Chondrocyte (in vitro differentiated cells): ENCODE measurements around the gene ASIC3. TPM values are rescaled to one million over a fixed set of nuclear protein-coding genes. Genes with fewer than 3 reads are reported as not detected.
A peak's percentile ranks its signal among the peaks of the same experiment; 100 is the strongest.

Experiments used
- DNase-seq: peaks from one replicate; pipeline ENCODE4 v3.0.0; 2021; ENCODE audit warnings: mixed read lengths, low spot score
- H3K27ac Mint-ChIP-seq: one replicate; pipeline ENCODE4 v1.8.0; 2021; ENCODE audit warnings: mild to moderate bottlenecking, moderate library complexity, mixed read lengths; ENCODE audit not compliant: unreplicated experiment
- H3K27me3 Mint-ChIP-seq: 2 replicates; pipeline ENCODE4 v1.8.0; 2021; ENCODE audit warnings: low read depth, mixed read lengths
- H3K36me3 Mint-ChIP-seq: 2 replicates; pipeline ENCODE4 v1.8.0; 2021; ENCODE audit warnings: low read depth, mixed read lengths
- H3K4me1 Mint-ChIP-seq: 2 replicates; pipeline ENCODE4 v1.8.0; 2021; ENCODE audit warnings: low read depth, mild to moderate bottlenecking, mixed read lengths
- H3K4me3 Mint-ChIP-seq: one replicate; pipeline ENCODE4 v1.8.0; 2021; ENCODE audit warnings: mild to moderate bottlenecking, moderate library complexity, mixed read lengths; ENCODE audit not compliant: unreplicated experiment
- H3K9me3 Mint-ChIP-seq: 2 replicates; pipeline ENCODE4 v1.8.0; 2021; ENCODE audit warnings: low read depth, mixed read lengths
- total RNA-seq: library from RNA; stranded (reverse); gene quantifications from 3 replicates; pipeline ENCODE4 v1.2.1, GENCODE V29; 2021
- TF ChIP-seq, protein P1 (sequence below): fragments of 200-600 bp; sonication (generic); IDR thresholded peaks from 2 replicates; pipeline ENCODE4 v1.5.0; 2021; ENCODE audit warnings: antibody characterized with exemption, mild to moderate bottlenecking, moderate library complexity

Gene ASIC3
- total RNA-seq, 1 donor from 2014 or later: 2.4 TPM

- DNase-seq: no peak
- Mint-ChIP-seq H3K36me3 (peaks cover 25% of the 10 kb centered on the region), H3K27me3 (no peaks in the 10 kb centered on the region), H3K4me1 (peaks cover 11% of the 10 kb centered on the region), H3K4me3 (no peak overlapping the region), H3K9me3 (no peaks in the 10 kb centered on the region), H3K27ac (no peak overlapping the region)
- TF ChIP-seq, protein P1, sequence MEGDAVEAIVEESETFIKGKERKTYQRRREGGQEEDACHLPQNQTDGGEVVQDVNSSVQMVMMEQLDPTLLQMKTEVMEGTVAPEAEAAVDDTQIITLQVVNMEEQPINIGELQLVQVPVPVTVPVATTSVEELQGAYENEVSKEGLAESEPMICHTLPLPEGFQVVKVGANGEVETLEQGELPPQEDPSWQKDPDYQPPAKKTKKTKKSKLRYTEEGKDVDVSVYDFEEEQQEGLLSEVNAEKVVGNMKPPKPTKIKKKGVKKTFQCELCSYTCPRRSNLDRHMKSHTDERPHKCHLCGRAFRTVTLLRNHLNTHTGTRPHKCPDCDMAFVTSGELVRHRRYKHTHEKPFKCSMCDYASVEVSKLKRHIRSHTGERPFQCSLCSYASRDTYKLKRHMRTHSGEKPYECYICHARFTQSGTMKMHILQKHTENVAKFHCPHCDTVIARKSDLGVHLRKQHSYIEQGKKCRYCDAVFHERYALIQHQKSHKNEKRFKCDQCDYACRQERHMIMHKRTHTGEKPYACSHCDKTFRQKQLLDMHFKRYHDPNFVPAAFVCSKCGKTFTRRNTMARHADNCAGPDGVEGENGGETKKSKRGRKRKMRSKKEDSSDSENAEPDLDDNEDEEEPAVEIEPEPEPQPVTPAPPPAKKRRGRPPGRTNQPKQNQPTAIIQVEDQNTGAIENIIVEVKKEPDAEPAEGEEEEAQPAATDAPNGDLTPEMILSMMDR: no peak
These were observed 22.2 kb downstream of the ASIC3 start for GRCh38 chr7:151070574-151070960.

GRCh38 chr7:151071032-151071866 is 22.9 kb downstream of the ASIC3 start:
- TF ChIP-seq, protein P1: no peak
- no peaks in the 10 kb centered on the region for H3K9me3 Mint-ChIP-seq
- peaks cover 28% of the 10 kb centered on the region for H3K36me3 Mint-ChIP-seq
- no peak overlapping the region for H3K27ac Mint-ChIP-seq
- no peak for DNase-seq
- no peak overlapping the region for H3K4me3 Mint-ChIP-seq
- no peaks in the 10 kb centered on the region for H3K27me3 Mint-ChIP-seq
- peaks cover 11% of the 10 kb centered on the region for H3K4me1 Mint-ChIP-seq

DNA sequence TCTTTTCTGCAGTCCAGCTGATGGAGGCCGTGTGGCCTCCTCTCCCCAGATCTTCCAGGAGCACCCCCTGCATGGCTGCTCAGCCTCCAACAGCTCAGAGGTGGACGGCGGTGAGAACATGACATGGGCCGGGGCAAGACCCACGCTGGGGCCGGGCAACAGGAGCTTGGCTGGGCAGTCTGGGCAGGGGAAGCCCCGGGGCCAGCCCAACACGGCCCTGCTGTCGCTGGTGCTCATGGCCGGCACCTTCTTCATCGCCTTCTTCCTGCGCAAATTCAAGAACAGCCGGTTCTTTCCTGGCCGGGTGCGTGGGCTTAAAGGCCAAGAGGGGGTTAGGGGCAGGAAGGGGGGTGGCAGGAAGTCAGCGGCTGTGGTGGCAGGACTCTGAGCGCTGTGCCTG is 25.7 kb downstream of the ASIC3 start:
- peak overlapping the region; percentile 36 for H3K27ac Mint-ChIP-seq
- peaks cover 23% of the 10 kb centered on the region for H3K36me3 Mint-ChIP-seq
- H3K27me3 Mint-ChIP-seq: no peaks in the 10 kb centered on the region
- H3K4me3 Mint-ChIP-seq: no peak overlapping the region
- DNase-seq: no peak
- H3K9me3 Mint-ChIP-seq: no peaks in the 10 kb centered on the region
- H3K4me1 Mint-ChIP-seq: peaks cover 19% of the 10 kb centered on the region
- TF ChIP-seq, protein P1: no peak

GRCh38 chr7:151074817-151075661 is 26.7 kb downstream of the ASIC3 start:
- Mint-ChIP-seq H3K36me3 (peaks cover 19% of the 10 kb centered on the region), H3K4me3 (no peak overlapping the region), H3K27ac (peak overlapping the region; percentile 45), H3K4me1 (peaks cover 28% of the 10 kb centered on the region), H3K9me3 (no peaks in the 10 kb centered on the region), H3K27me3 (no peaks in the 10 kb centered on the region)
- no peak for DNase-seq
- TF ChIP-seq, protein P1: no peak

DNA sequence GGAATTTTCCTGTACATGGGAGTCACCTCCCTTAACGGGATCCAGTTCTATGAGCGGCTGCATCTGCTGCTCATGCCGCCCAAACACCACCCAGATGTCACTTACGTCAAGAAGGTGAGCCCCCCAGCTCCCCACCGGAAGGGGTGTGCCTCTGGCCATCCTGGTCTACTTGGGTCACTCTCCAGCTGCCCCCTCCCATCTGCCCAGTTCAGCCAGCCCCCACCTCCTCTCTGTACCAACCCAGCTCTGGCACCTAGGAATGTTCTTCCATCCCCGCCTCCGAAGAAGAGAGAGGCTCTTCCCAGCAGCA is 27.3 kb downstream of the ASIC3 start:
- no peak for DNase-seq
- Mint-ChIP-seq H3K36me3 (peaks cover 18% of the 10 kb centered on the region), H3K27ac (peak overlapping the region; percentile 45), H3K4me3 (no peak overlapping the region), H3K27me3 (no peaks in the 10 kb centered on the region), H3K9me3 (no peaks in the 10 kb centered on the region), H3K4me1 (peaks cover 28% of the 10 kb centered on the region)
- TF ChIP-seq, protein P1: no peak
